Ovary (tissue), 9 donors: ENCODE data around the gene NUDT22. TPM values are rescaled to one million over a fixed set of nuclear protein-coding genes. Genes with fewer than 3 reads are reported as not detected.

Experiments used
- DNase-seq, 5 donors: peaks; one replicate each; pipeline ENCODE4 v3.0.0-alpha.2; 2019 to 2020
- H3K27ac ChIP-seq, 2 donors: fragments of 200-600 bp; one replicate each; pipeline versions ENCODE4 v1.5.1 to v1.8.0; 2019 to 2022
- H3K27me3 ChIP-seq: fragments of 200-600 bp; one replicate; pipeline ENCODE4 v1.8.0; 2022
- H3K36me3 ChIP-seq: fragments of 200-600 bp; sonication (generic); one replicate; pipeline ENCODE4 v1.5.1; 2019
- H3K4me1 ChIP-seq: one replicate; pipeline ENCODE4 v1.8.1; 2013; ENCODE audit warnings: mild to moderate bottlenecking, moderate library complexity; ENCODE audit not compliant: insufficient read depth
- H3K4me3 ChIP-seq: fragments of 200-600 bp; sonication (generic); one replicate; pipeline ENCODE4 v1.5.1; 2017
- H3K9me3 ChIP-seq, 2 donors: fragments of 200-600 bp in 1 of 2; sonication (generic) in 1 of 2; one replicate each; pipeline versions ENCODE4 v1.5.1 to v1.8.1; 2013 to 2019; ENCODE audit warnings: mild to moderate bottlenecking in 1 of 2, moderate library complexity in 1 of 2
- EP300 ChIP-seq: sonication (generic); formaldehyde crosslinking; IDR thresholded peaks from one replicate; pipeline ENCODE4 v1.6.1; 2017; ENCODE audit warnings: antibody characterized with exemption
- POLR2A ChIP-seq: fragments of 450-650 bp; IDR thresholded peaks from one replicate; pipeline ENCODE4 v1.6.1; 2017; ENCODE audit warnings: antibody characterized with exemption, mild to moderate bottlenecking, moderate library complexity
- WGBS, 3 donors: extraction: QIAGEN DNeasy Blood & Tissue Kit in 1 of 3; methylation state at CpG; one replicate each; pipeline versions ENCODE4 v1.1.5 to v1.1.7; 2013 to 2017; 5-methylcytosine and 5-hydroxymethylcytosine counted together
- intact Hi-C, 4 donors: fragments of 100-400 bp; cut with DNase I; formaldehyde crosslinking; loops; one replicate each; pipeline versions ENCODE4 v1.11.0 to v1.15.1; 2022 to 2023
- polyA plus RNA-seq, 2 donors: library from polyadenylated mRNA; stranded (reverse); fragments of 200-250 nt in 1 of 2; fragments of 350-450 nt in 1 of 2; fragmentation: Illumina TruSeq in 1 of 2; extraction: RNeasy Lipid Tissue Mini Kit (QIAGEN cat#74804) in 1 of 2; gene quantifications; one replicate each; pipeline ENCODE4 v1.2.3, GENCODE V29; 2013 to 2014
- total RNA-seq, 7 donors: library from RNA; depleted of rRNA in 2 of 7; stranded (reverse); fragments of >200 nt in 2 of 7; fragmentation: NEBNext Ultra II Directional in 3 of 7; extraction: Animal tissue kit (Norgen Biotek cat#: 25700) in 3 of 7; gene quantifications; one replicate each; pipeline versions ENCODE4 v1.1.0 to v1.2.4, GENCODE V29; 2016 to 2023
- TF ChIP-seq, protein P1 (sequence below), 3 donors: fragments of 450-650 bp in 2 of 3; fragments of 200-600 bp in 1 of 3; IDR thresholded peaks; one replicate each; pipeline versions ENCODE4 v1.5.1 to v1.8.0; 2016 to 2022; ENCODE audit warnings: antibody characterized with exemption in 3 of 3, mild to moderate bottlenecking in 1 of 3
- donor health status: DM: no; HTN: no; CAD: no; lungs with moderate emphysema.
- donor health status: DM: no; HTN: no; CAD: no.
- donor health status: Bipolar disorder and iron deficiency.
- donor health status: DM: yes; HTN: yes; CAD: no.
- donor health status: DM: no; HTN: no; CAD: no.
- donor health status: DM: yes; HTN: yes; CAD: no.

Gene NUDT22
- total and polyA plus RNA-seq, 9 donors: 4.8 to 52.7 (median 36.8) TPM

DNA sequence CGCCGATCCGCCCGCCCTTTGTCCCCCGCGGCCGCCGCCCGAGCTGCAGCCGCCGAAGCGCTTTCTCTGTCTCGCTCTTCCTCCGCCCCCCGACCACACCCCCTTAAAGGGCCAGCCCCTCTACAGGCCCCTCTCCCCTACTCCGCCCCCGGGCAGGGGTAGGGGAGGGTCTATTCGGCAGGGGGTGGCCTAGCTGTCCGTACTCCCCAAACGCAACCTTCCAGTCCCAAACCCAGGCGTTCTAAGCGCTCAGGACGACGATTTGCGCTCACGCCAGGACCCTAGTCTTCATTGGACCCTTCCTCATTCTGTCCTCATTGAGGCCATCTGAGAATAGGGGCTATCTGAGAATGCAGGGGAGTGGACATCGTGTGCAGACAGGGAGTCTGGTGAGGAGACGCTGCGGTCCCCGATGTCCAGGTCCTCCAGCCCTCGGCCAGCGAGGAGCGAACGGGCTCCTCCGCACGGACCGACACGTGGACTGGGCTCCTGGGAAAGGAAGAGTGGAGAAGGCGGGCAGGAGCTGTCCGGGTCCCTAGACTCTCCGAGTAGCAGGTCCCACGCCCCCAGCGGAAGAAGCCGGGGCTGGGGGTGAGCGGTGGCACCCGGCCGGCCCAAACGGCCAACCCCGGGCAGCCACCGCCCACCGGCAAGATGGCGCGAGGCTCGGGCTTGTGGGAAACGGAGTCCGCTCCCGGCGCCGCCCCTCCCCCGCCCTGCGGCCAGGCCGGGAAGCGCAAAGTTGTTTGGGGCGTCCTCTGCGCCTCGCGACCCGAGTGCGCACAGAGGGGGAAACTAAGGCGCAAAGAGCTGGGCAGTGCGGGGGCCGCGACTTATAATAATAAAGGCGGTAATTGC, 21.0 kb downstream of the NUDT22 start, which contains the start of gene PPP1R14B:
TSS of gene PPP1R14B (minus strand) at position 73 of the 858 bp plus-strand sequence. CDS start 270 bp downstream, outside the sequence.
- Histone ChIP-seq H3K27ac (peak within 1 kb of the TSS; percentile 41 to 69), H3K27me3 (no peaks in the 10 kb centered on the region), H3K9me3 (no peaks in the 10 kb centered on the region), H3K4me1 (peaks cover 16% of the 10 kb centered on the region), H3K4me3 (peak within 1 kb of the TSS; percentile 64), H3K36me3 (no peaks in the 10 kb centered on the region)
- DNase-seq: peak; percentile 84 to 91 (median 88)
- WGBS, 3 donors: 0 to 1% (median 1%) methylated on average over 34 to 72 of the region's 74 CpGs
- intact Hi-C loops: no loop called here
- TF ChIP-seq, protein P1, sequence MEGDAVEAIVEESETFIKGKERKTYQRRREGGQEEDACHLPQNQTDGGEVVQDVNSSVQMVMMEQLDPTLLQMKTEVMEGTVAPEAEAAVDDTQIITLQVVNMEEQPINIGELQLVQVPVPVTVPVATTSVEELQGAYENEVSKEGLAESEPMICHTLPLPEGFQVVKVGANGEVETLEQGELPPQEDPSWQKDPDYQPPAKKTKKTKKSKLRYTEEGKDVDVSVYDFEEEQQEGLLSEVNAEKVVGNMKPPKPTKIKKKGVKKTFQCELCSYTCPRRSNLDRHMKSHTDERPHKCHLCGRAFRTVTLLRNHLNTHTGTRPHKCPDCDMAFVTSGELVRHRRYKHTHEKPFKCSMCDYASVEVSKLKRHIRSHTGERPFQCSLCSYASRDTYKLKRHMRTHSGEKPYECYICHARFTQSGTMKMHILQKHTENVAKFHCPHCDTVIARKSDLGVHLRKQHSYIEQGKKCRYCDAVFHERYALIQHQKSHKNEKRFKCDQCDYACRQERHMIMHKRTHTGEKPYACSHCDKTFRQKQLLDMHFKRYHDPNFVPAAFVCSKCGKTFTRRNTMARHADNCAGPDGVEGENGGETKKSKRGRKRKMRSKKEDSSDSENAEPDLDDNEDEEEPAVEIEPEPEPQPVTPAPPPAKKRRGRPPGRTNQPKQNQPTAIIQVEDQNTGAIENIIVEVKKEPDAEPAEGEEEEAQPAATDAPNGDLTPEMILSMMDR (IDR thresholded peaks at IDR 0.05): peak in 1 of 3 donors; percentile 29
- TF ChIP-seq POLR2A: no peak

DNA sequence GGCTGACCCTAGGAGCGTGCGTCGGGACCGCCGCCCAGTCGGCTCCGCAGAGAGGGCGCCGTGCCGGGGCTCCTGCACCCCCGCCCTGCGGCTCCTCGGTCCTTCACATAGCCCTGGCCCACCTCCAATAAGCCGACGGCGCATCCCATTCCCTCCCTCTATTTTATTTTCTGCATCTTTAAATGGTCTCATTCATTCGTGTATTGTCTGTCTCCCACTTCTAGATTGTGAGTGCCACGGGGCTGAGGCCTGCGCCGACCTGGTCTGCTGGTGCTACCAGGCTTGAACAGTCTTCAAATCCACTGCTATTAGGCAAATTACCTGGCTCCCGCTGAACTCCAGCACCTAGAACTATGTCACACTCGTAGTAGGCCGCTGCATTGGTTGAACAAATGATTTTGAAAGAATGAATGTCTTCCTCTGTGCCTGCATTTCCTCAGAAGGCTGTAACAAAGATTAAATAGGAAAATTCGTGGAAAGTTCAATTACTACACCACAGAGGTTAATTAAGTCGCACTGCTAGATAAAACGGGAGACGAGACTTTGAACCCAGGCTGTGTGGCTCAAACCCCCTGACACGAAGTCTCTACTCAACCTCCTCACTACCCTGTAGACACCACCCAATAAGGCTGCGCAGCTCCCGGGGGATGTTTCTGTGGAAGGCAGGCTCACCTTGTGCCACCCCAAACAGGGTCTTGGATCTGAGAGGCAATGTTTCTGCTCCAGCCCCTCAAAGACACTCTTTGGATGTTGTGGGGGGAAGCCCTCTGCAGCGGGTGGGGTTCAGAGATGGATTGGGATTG, 21.9 kb downstream of the NUDT22 start:
- peak overlapping the region; percentile 16 to 69 for H3K27ac ChIP-seq
- no peak for TF ChIP-seq EP300
- TF ChIP-seq, protein P1 (IDR thresholded peaks at IDR 0.05): no peak
- no peak for TF ChIP-seq POLR2A
- no peaks in the 10 kb centered on the region for H3K36me3 ChIP-seq
- no peaks in the 10 kb centered on the region for H3K9me3 ChIP-seq
- H3K4me3 ChIP-seq: peak overlapping the region; percentile 64
- peak in 2 of 5 donors; percentile 53 to 71 for DNase-seq
- WGBS, 3 donors: 34 to 35% (median 34%) methylated on average over 31 of the region's 31 CpGs
- intact Hi-C loops: no loop called here
- peaks cover 15% of the 10 kb centered on the region for H3K4me1 ChIP-seq
- no peaks in the 10 kb centered on the region for H3K27me3 ChIP-seq

DNA sequence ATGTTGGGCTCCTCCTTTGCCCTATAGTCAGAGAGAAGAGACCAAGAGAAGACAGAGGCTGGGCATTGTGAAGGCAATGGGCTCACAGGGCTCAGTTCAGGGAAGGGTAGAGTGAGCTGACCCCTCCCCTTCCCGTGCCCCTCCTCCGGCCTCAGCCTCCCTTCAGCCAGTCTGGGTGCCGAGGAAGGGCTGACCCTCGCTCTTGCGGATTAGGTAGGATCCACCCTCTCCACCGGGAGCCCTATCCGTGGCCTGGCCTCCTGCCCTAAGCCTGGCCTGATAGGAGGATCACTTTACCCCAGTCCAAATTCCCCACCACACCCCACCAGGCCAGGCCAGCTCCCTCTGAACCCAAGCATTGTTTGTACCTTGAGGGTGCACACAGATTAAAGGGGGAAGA, 22.5 kb downstream of the NUDT22 start:
- no peak for TF ChIP-seq POLR2A
- no peak for TF ChIP-seq EP300
- TF ChIP-seq, protein P1 (IDR thresholded peaks at IDR 0.05): no peak
- H3K27ac ChIP-seq: no peak overlapping the region
- no peak overlapping the region for H3K4me3 ChIP-seq
- no peak for DNase-seq
- WGBS, 3 donors: 74 to 91% (median 83%) methylated on average over 5 to 7 of the region's 7 CpGs
- no peaks in the 10 kb centered on the region for H3K27me3 ChIP-seq
- no peaks in the 10 kb centered on the region for H3K36me3 ChIP-seq
- H3K4me1 ChIP-seq: peaks cover 15% of the 10 kb centered on the region
- intact Hi-C loops: no loop called here
- no peaks in the 10 kb centered on the region for H3K9me3 ChIP-seq

DNA sequence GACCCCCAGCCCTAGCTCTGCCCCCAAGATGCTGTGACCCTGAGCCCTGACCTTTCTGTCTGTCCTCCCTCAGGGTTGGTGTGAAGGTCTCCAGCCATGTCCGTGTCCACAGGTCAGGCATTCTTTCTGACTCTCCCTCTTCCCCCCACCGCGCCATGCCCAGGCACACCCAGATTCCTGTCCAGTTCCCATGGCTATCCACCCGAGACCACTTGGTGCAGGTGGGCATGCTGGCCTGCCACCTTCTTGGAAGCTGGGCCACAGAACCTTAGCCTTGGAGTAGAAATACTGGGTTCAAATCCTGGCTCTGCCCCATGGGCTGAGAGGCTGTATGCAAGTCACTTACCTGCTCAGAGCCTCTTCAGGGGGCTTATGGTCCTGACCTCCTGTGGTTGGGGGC, 23.0 kb downstream of the NUDT22 start:
- Histone ChIP-seq H3K27ac (no peak overlapping the region), H3K36me3 (no peaks in the 10 kb centered on the region), H3K27me3 (no peaks in the 10 kb centered on the region), H3K9me3 (no peaks in the 10 kb centered on the region), H3K4me1 (peaks cover 15% of the 10 kb centered on the region), H3K4me3 (no peak overlapping the region)
- intact Hi-C loops: no loop called here
- TF ChIP-seq, protein P1 (IDR thresholded peaks at IDR 0.05): no peak
- no peak for TF ChIP-seq POLR2A
- TF ChIP-seq EP300: no peak
- no peak for DNase-seq
- WGBS, 3 donors: 92 to 95% (median 94%) methylated on average over 4 of the region's 4 CpGs
